ENCODE results near the gene HOXD11. TPM values are rescaled to one million over a fixed set of nuclear protein-coding genes. Genes with fewer than 3 reads are reported as not detected.

Gene HOXD11
- total RNA-seq, 1 donor from 2014 or later = not detected

DNA sequence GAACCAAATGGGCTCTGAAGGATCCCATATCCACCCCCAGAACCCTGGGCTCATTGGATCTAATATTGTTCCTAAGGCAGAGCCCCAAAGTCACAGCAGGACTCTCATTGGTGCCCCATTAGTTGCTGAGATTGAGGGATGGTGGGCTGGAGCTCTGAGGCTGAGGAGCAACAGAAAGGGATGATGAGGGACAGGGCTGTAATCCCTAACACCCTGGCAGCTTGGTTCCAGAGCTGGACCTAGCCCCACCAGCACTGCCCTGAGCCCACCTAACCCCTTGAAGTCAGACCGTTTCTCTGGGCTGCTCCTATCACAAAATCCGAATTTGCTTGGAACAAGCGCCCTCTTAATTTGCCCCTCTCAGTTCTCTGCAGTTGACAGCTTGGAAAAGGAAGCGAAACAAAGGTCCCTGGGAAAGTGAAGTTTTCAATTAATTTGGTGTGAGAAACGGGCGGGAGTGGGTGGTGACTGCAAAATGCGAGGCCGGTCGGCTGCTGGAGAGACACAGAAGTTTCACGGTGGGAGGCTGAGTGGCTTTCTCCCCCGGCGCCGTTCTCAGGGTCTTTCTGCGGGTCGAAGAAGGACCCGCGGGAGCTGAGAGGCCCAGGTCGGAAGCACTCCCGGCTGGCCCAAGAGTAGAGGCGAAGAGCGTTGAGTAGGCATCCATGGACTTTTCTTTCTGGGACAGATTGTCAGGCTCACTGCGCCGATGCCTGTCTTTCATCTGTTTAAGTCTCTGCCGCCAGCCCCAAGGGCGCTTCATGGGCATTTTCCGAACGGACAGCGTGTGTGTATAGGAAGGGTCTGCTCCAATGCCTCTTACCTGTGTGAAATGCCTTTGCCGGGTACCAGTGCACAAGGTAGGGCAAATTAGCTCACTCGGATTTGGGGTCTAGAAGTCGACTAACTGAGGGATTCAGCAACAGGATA lies 15.5 kb upstream of the HOXD11 start:
- intact Hi-C loops (cut with micrococcal nuclease) = no loop called here

DNA sequence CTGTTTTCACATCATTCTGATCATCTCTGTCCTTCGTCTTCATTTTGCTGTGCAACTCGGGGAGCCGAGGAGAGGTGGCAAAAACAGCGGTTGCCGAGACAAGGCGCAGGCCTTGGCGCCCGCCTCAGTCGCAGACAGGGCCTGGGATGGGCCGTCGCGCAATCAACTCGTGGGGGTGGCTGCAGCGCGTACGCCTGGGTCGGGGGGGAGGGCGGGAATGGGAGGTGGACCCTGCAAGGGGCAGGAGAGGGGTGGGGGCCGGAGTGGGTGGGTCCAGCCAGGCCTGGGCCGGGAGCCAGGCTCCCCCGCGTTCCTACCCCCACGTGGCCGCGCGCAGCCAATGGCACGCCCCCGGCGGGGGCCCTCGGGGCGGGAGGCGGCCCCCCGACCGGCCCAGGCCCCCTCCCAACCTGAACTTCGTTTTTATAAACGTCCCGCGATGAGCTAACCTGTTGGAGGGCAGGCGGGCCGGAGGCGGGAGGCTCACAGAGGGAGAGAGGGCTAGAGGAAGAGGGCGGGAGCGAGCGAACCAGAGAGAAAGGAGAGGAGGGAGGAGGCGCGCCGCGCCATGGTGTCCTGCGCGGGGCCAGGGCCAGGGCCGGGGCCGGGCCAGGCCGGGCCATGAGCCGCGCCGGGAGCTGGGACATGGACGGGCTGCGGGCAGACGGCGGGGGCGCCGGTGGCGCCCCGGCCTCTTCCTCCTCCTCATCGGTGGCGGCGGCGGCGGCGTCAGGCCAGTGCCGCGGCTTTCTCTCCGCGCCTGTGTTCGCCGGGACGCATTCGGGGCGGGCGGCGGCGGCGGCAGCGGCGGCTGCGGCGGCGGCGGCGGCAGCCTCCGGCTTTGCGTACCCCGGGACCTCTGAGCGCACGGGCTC lies 14.6 kb upstream of the HOXD11 start, which contains the start of gene HOXD13:
Gene HOXD13 (plus strand): TSS at position 452 of the 875 bp plus-strand sequence. CDS start 170 bp downstream, at position 622.
- intact Hi-C loops (cut with micrococcal nuclease) = no loop called here

DNA sequence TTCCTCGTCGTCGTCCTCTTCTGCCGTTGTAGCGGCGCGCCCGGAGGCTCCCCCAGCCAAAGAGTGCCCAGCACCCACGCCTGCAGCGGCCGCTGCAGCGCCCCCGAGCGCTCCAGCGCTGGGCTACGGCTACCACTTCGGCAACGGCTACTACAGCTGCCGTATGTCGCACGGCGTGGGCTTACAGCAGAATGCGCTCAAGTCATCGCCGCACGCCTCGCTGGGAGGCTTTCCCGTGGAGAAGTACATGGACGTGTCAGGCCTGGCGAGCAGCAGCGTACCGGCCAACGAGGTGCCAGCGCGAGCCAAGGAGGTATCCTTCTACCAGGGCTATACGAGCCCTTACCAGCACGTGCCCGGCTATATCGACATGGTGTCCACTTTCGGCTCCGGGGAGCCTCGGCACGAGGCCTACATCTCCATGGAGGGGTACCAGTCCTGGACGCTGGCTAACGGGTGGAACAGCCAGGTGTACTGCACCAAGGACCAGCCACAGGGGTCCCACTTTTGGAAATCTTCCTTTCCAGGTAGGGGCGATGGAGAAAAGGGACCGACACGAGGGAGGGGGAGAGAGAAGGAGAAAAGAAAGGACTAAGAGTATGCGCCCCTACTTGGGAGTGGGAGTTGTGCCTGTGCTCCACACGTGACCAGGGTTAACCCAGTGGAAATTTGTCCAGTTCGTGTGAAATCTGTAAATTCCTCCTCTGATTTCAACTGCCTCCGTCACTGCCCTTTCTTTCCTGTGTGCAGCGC lies 13.8 kb upstream of the HOXD11 start:
- intact Hi-C loops (cut with micrococcal nuclease) = no loop called here

DNA sequence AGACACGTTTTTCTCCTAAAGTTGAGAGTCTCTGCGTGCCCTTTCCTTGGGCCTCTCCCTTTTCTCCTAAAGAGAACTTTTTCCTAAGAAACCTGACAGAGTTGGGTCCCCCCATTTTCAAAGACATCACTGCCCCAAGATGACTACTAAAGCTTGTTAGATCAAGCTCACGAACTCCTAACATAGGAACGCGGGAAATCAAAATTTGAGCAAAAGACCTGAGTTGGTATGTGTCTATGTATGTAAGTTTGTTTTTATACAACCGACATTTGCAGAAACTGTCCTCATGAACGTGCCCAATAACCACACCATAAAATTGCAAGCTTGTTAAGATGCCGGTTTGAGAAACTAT lies 13.2 kb upstream of the HOXD11 start:
- intact Hi-C loops (cut with micrococcal nuclease) = loop anchor here (2.0 kb wide), 1 partner anchor 15 kb away; no protein-coding TSS in a partner anchor

DNA sequence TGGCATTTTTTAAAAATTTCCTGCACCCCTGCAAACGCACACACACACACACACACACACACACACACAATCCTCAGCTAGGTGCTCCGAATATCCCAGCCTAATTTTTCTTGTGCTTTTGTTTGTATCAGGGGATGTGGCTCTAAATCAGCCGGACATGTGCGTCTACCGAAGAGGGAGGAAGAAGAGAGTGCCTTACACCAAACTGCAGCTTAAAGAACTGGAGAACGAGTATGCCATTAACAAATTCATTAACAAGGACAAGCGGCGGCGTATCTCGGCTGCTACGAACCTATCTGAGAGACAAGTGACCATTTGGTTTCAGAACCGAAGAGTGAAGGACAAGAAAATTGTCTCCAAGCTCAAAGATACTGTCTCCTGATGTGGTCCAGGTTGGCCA lies 12.7 kb upstream of the HOXD11 start:
- intact Hi-C loops (cut with micrococcal nuclease) = loop anchor here (2.0 kb wide), 1 partner anchor 14 kb away; no protein-coding TSS in a partner anchor

DNA sequence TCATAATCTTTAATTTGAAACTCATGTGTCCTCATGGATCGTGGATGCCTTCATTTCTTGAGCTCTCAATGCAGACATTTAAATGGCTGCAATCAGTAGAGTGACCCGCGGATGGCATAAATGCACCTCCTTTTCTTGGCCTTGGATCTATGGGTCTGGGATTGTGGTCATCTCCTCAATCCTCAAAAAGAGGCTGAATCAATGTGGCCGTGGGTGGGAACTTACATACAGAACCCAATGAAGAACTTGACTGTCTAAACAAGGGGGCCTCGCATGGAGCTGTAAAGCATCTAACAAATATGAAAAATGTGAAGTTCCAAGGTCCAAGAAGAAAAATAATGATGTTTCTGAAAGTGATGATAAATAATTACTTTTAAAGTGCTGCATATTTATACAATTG lies 11.7 kb upstream of the HOXD11 start:
- intact Hi-C loops (cut with micrococcal nuclease) = loop anchor here (2.0 to 5.0 kb wide), 3 partner anchors 13 to 893 kb away; no protein-coding TSS in a partner anchor

DNA sequence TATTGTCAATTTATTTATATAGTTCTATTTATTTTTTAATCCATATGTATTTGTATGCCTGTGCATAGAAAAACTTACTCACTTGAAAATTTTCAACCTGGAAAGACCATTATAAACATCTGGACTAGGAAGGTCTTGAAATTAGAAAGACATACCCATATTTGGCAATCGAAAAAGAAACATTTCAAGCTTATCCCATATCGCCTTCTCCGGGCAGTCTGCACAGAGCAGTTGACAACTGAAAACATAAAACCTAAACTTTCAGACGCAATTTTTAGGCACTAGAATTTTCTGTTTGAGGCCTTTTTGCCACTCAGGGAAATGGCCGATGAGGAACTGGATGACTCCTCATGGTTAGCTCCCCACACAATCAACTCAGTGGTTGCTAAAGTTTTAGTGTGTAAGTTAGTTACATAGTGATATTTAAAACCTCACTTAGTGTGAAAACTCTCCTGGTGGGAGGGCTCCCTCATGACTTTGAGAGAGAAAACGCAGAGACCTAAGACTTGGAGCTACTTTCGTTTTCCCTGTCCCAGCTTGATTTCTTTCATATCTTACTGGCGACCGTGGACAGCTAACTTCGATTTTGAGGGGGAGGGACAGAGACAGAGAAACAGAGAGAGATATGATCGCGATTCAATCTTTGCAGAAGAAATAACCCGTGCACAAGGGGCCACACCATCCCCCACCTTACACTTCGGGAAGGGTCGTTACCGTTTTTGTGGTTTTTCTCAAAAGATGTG lies 10.7 kb upstream of the HOXD11 start:
- intact Hi-C loops (cut with micrococcal nuclease) = loop anchor here (2.0 to 5.0 kb wide), 3 partner anchors 682 to 894 kb away; no protein-coding TSS in a partner anchor

DNA sequence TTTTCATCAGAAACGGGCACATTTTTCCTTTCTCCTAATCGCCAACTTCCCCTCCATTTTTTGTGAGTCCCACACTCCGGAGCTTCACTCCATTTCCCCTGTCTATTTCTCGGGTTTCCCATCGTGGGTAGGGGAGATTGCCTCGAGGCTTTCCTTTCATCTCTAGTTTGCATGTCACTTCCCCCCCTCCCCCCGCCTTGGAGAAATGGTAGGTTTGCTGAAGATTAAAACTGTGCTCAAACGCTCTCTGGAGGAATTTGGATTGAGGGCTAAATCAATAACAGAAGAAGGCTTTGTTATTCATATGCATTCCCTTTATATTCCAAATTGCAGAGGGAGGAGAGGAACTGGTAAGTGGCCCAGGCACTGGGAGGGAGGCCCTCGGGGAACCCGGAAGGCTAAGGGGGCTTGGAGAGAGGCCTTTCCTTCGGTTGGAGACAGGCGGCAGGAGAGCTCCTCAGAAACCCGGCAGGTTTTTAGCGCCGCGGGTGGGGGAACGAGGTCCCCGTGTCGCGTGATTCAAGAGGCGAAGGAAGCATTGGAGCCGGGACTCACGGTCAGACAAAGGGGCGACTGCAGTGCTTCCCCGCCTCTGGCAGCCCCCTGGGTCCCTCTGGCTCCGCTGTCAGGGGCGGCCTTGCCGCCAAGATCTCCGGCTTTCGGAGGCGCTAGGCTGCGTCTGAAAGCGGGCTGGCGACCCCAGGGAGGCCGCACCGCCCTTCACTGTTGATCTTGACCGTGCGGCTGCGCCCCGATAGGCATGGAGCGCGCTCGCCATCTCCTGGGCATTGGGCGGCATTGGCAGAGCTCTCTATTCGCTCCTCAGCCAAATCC lies 9.9 kb upstream of the HOXD11 start:
- intact Hi-C loops (cut with micrococcal nuclease) = loop anchor here (1.0 to 5.0 kb wide), 4 partner anchors 407 to 895 kb away; no protein-coding TSS in a partner anchor

DNA sequence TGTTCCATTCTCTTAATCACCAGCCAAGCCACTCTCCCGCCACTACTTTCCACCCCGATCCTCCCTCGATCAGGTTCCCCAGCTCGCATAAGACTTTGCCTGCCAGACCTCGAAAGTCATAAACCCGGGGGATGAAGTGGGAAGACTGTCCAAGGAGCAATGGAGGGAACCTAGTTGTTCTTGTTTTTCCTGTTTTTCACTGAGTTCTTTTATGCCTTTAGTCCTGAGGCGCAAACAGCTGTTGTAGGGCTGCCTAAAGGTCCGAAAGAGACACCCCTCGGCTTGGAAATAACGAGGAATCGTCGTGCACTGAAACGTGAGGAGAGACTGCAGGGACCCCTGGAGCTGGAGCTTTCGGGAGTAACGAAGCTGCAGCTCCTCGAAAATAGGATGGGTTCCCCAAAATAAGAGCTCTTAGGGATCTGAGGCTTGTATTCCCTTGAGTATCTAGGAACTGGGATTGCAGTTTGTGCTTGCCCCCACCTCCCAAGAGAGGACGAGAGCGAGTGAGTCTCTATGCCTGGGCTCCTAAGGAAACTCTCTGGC lies 9.2 kb upstream of the HOXD11 start:
- intact Hi-C loops (cut with micrococcal nuclease) = loop anchor here (1.0 to 5.0 kb wide), 5 partner anchors 13 to 896 kb away; no protein-coding TSS in a partner anchor

DNA sequence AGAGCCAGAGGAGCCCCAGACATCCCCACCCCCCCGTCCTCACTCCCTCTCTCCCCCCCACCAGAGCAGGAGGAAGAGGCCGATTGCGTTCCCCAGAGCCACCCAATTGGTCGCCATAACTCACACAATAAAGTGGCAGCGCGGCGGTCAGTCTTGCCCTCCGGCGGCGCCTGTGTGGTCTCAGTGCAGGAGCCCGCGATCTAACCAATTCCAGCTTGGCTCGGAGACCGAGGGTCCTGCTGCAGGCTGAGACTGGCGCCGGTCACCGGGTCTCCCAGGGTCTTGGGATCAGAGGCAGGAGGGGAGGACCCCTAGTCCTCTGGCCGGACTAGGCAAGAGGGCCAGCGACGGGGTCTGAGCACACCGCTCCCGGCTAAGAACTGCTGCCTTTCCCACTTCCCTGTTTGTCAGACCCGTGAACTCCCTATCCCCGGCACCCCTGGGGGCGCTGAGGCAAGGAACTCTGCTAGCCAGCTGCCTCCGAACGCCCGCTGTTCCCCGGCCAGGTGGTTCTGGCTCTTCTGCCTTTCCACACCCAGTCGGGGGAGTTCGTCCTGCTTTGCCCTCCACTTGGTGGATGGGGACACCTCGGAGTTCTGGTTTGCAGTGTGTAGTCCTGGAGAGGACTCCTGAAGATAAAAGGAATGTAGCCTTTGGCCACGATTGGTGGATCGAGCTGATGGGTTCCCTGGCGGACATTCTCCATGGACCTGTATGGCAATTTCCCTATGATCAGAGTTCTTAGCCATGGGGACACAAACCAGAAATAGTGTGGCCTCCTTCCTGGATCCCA lies 8.5 kb upstream of the HOXD11 start:
- intact Hi-C loops (cut with micrococcal nuclease) = loop anchor here (2.0 to 5.0 kb wide), 3 partner anchors 14 to 896 kb away; no protein-coding TSS in a partner anchor

DNA sequence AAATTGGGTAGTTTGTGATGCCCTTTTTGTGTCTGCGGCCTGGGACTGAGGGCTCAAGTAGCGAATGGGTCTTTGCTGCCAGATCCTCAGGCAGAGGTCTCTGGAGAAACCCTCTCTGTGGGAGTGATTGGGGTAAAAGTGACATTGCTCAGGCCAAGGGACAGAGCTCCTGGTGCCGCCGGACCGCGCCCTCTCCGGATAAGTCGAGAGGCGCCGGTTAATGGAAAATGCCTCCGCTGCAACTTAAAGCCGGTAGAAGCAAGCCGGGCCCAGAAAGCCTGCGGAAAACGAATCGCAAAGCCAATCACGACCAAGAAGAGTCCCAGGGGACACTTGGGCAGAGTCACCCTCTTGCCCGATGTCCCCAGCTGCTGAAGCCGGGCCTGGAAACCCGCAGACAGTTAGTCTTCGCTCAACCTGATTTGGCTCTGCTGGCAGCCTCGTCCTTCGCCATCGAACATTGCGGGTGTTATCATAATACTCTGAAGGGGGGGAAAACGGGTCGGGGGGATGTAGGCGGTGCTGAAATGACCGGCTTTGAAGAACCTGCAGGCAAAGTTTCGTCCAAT lies 7.8 kb upstream of the HOXD11 start:
- intact Hi-C loops (cut with micrococcal nuclease) = loop anchor here (2.0 to 5.0 kb wide), 3 partner anchors 14 to 897 kb away; no protein-coding TSS in a partner anchor

DNA sequence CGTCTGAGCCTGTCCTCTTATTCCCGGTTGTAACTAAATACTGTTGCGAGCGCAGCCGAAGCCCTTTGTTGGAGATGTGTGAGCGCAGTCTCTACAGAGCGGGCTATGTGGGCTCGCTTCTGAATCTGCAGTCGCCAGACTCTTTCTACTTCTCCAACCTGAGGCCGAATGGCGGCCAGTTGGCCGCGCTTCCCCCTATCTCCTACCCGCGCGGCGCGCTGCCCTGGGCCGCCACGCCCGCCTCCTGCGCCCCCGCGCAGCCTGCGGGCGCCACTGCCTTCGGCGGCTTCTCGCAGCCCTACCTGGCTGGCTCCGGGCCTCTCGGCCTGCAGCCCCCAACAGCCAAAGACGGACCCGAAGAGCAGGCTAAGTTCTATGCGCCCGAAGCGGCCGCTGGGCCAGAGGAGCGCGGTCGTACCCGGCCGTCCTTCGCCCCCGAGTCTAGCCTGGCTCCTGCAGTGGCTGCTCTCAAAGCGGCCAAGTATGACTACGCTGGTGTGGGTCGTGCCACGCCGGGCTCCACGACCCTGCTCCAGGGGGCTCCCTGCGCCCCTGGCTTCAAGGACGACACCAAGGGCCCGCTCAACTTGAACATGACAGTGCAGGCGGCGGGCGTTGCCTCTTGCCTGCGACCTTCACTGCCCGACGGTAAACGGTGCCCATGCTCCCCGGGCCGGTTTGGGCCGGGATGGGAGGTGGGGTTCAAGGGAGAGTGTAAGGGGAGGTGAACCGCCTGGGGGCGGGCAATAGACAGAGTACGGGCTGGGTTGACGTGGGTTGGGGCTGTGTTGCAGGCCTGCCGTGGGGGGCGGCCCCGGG lies 7.1 kb upstream of the HOXD11 start, which contains the start of gene HOXD12:
Gene HOXD12 (plus strand): TSS at position 68 of the 819 bp plus-strand sequence. CDS start 7 bp downstream, at position 75.
- intact Hi-C loops (cut with micrococcal nuclease) = loop anchor here (2.0 to 5.0 kb wide), 3 partner anchors 15 to 898 kb away; no protein-coding TSS in a partner anchor

DNA sequence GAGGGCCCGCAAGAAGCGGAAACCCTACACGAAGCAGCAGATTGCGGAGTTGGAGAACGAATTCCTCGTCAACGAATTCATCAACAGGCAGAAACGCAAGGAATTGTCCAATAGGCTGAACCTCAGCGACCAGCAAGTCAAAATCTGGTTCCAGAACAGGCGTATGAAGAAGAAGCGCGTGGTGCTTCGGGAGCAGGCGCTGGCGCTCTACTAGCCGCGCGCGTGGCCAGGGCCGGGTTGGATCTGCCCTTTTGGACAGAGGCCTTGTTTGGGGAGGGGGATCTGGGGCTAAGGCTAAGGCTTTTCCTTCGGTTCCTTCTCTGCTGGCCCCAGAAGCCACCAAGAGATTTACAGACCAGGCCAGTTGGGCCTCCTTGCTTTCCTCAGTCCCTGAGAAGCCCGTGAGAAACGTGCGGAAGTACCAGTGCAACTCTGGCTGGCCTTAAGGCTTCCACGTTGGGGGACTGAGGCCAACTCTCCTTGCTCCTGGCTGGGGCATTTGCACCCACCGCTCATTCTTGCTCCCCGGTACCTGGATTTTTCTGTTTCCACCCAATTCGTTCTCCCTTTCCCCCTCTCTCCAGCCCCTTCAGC lies 6.4 kb upstream of the HOXD11 start:
- intact Hi-C loops (cut with micrococcal nuclease) = no loop called here

DNA sequence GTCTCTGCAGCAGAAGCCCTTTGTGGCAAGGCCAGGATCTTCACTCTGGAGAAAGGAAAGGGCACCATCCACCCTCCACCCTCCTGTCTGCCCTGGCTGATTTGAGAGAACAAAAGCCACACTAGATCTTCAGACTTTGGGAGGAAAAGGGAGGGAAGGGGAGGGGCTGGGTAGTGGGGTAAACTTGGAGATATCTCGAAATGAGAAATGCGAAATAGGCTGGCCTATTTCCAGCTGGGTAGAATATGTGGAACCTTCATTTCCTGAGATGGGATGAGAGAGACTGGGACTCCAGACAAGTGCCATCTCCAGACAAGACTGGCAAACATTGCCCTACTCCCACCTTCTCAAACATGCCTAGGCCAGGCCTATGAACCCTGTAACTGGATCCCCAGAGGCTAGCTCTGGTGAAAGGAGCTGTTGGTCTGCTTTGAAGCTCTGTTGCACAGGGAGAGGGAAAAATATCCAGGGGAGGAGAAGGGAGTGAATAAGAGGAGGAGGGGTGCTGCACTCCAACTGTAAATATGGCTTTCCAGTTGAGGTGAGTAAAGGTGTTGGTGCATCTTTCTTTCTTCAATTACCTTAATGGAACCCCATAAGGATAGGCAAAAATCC lies 5.8 kb upstream of the HOXD11 start:
- intact Hi-C loops (cut with micrococcal nuclease) = no loop called here

DNA sequence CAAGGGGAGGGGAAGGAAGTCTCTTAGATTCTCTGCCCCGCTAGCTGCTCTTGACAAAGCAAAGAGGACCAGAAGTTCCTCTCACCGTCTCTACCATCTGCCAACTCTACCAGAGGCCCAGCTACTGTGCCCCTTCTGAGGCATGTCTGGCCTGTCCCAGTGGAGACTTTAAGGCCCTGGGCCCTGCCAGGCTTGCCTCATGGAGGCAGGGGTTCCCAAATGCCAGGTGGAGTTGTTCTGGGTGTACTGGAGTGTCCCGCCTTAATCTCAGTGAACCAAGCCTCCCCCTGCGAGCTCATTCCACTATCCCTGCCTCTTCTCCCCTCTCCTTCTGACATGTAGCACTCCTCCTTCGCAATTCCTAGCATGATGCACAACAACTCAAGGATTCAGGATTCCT lies 5.2 kb upstream of the HOXD11 start:
- intact Hi-C loops (cut with micrococcal nuclease) = no loop called here

Measured in T-helper 2 cell treated with Interferon-gamma antibody and Interleukin-4, amounts not matched to agents 100 ng/mL and 5 ng/mL, for 36 hours (primary cell).